Nephron progenitor cell (in vitro differentiated cells): Measurements from ENCODE around the gene EXOSC10.

ENCODE experiments used
- DNase-seq: peaks from one replicate; pipeline ENCODE4 v3.0.0; 2021
- H3K27ac Mint-ChIP-seq: 2 replicates; pipeline ENCODE4 v1.8.0; 2021; ENCODE audit warnings: mild to moderate bottlenecking, moderate library complexity, mixed read lengths
- H3K27me3 Mint-ChIP-seq: 2 replicates; pipeline ENCODE4 v1.8.0; 2021; ENCODE audit warnings: mild to moderate bottlenecking, low read depth, mixed read lengths; ENCODE audit not compliant: poor library complexity
- H3K36me3 Mint-ChIP-seq: 2 replicates; pipeline ENCODE4 v1.8.0; 2021; ENCODE audit warnings: low read depth, mixed read lengths
- H3K4me1 Mint-ChIP-seq: 2 replicates; pipeline ENCODE4 v1.8.0; 2021; ENCODE audit warnings: mixed read lengths
- H3K4me3 Mint-ChIP-seq: 2 replicates; pipeline ENCODE4 v1.8.0; 2021; ENCODE audit warnings: mild to moderate bottlenecking, moderate library complexity, mixed read lengths
- H3K9me3 Mint-ChIP-seq: 2 replicates; pipeline ENCODE4 v1.8.0; 2021; ENCODE audit warnings: mild to moderate bottlenecking, moderate library complexity, mixed read lengths
- TF ChIP-seq, protein P1 (sequence below): fragments of 200-600 bp; sonication (generic); IDR thresholded peaks from 2 replicates; pipeline ENCODE4 v1.5.0; 2021; ENCODE audit warnings: antibody characterized with exemption

The EXOSC10 gene

DNA sequence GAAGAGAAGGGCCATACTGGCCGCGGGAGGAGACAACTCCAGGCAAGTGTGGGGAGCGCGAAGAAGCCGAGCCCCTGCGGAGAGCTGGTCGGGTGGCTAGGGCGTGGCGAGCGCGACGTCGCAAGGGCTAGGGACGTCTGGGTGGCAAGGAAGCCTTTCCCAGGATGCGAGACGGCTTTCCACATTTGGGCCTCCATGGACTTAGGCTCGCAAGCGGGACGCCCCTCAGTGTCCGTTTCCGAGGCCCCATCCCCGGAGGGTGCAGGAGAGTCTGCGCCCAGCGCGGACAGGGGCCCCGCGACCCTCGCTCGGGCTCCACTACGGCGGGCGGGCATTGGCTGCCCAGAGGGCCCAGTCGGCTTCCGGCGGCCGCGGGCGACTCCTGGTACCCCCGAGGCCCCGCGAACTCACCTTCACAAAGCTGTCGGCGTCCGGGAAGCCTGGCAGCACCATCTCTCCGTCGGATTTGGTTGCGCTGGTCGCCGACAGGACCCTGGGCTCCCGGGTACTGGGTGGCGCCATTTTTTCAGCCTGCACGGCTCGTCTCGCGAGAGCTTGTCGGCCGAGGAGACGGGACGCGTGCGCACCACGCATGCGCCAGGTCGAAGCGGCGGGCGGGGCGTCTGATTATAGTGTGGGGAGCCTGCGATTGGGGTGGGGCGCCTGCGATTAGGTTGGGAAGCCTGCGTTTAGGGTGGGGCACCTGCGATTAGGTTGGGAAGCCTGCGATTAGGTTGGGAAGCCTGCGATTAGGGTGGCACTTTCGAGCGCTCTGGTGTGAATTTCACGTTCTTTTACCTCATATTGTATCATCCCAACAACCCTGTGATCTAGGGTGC lies at the start of gene EXOSC10:
EXOSC10 (minus strand) TSS at position 560 of the 839 bp plus-strand sequence; CDS start at position 522, 38 bp downstream.
- DNase-seq = peak; percentile 95
- peak within 1 kb of the TSS; percentile 94 for H3K27ac Mint-ChIP-seq
- peak within 1 kb of the TSS; percentile 98 for H3K4me3 Mint-ChIP-seq
- TF ChIP-seq, protein P1, sequence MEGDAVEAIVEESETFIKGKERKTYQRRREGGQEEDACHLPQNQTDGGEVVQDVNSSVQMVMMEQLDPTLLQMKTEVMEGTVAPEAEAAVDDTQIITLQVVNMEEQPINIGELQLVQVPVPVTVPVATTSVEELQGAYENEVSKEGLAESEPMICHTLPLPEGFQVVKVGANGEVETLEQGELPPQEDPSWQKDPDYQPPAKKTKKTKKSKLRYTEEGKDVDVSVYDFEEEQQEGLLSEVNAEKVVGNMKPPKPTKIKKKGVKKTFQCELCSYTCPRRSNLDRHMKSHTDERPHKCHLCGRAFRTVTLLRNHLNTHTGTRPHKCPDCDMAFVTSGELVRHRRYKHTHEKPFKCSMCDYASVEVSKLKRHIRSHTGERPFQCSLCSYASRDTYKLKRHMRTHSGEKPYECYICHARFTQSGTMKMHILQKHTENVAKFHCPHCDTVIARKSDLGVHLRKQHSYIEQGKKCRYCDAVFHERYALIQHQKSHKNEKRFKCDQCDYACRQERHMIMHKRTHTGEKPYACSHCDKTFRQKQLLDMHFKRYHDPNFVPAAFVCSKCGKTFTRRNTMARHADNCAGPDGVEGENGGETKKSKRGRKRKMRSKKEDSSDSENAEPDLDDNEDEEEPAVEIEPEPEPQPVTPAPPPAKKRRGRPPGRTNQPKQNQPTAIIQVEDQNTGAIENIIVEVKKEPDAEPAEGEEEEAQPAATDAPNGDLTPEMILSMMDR = no peak
- H3K36me3 Mint-ChIP-seq = peaks cover 33% of the 10 kb centered on the region
- peaks cover 3% of the 10 kb centered on the region for H3K27me3 Mint-ChIP-seq
- no peaks in the 10 kb centered on the region for H3K9me3 Mint-ChIP-seq
- H3K4me1 Mint-ChIP-seq = peaks cover 32% of the 10 kb centered on the region

- no peak overlapping the region for H3K27ac Mint-ChIP-seq
These were observed 47.6 kb upstream of the EXOSC10 start for GRCh38 chr1:11147197-11147770.

DNA sequence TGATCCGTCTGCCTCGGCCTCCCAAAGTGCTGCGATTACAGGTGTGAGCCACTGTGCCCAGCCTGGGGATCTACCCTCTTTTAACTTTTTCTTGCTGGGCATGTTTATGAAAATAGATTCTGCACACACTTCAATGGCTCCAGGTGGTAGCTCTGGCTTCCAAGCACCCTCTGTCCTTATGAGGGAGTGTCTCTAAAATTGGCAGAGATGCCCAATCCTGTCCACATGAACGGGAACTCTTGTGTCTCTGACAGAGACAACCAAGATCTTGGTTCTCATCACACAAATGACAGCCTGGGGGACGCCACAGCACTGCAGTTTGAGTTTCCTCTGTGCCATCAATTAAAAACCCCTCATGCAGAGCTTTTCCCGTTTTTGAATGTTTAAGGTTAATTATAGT lies 46.1 kb upstream of the EXOSC10 start:
- Mint-ChIP-seq H3K27ac (no peak overlapping the region), H3K4me3 (no peak overlapping the region), H3K36me3 (peaks cover 50% of the 10 kb centered on the region), H3K27me3 (peaks cover 4% of the 10 kb centered on the region), H3K9me3 (no peaks in the 10 kb centered on the region), H3K4me1 (no peaks in the 10 kb centered on the region)
- TF ChIP-seq, protein P1 = no peak
- no peak for DNase-seq

More at GRCh38 chr1:11147197-11147770, 47.6 kb upstream of the EXOSC10 start:
- Mint-ChIP-seq H3K36me3 (peaks cover 50% of the 10 kb centered on the region), H3K9me3 (no peaks in the 10 kb centered on the region), H3K4me3 (no peak overlapping the region), H3K4me1 (no peaks in the 10 kb centered on the region), H3K27me3 (peaks cover 4% of the 10 kb centered on the region)
- TF ChIP-seq, protein P1 = no peak
- DNase-seq = no peak

DNA sequence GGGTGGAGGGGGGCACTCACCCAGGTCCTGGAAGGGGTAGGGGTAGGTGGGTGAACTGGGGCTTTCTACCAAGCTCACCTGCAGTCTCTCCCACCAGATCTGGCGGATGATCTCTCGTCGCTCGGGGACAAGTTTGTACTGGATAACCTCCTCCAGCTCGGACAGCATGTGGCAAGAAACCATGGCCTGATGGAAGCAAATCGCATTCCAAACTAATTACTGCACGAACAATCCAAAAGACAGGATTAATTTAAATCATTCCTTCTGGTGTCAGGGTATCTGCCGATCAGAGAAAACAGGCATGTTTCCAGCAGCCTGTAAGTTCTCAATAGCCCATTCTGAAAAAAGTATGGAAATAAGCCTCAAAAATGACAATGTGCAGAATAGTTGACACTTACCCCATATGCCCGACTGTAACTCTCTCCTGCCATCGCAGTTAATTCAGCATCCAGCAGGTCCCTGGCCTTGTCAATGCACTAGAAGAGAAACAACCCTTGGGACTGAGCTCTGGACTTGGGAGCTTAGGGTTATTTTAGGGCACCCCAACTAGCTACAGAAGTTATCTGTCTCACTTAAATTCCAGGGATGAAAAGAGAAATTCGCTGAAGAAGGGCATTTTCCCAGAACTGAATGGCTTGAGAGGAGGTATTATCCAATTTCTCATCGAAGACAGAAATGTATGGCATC lies 45.0 kb upstream of the EXOSC10 start:
- Mint-ChIP-seq H3K36me3 (peaks cover 50% of the 10 kb centered on the region), H3K4me3 (no peak overlapping the region), H3K4me1 (no peaks in the 10 kb centered on the region), H3K27me3 (peaks cover 4% of the 10 kb centered on the region), H3K9me3 (no peaks in the 10 kb centered on the region), H3K27ac (no peak overlapping the region)
- TF ChIP-seq, protein P1 = no peak
- no peak for DNase-seq

GRCh38 chr1:11143907-11144306 lies 44.2 kb upstream of the EXOSC10 start:
- DNase-seq = no peak
- H3K9me3 Mint-ChIP-seq = no peaks in the 10 kb centered on the region
- H3K36me3 Mint-ChIP-seq = peaks cover 46% of the 10 kb centered on the region
- H3K4me3 Mint-ChIP-seq = no peak overlapping the region
- H3K27ac Mint-ChIP-seq = no peak overlapping the region
- H3K4me1 Mint-ChIP-seq = no peaks in the 10 kb centered on the region
- TF ChIP-seq, protein P1 = no peak
- peaks cover 4% of the 10 kb centered on the region for H3K27me3 Mint-ChIP-seq
